Esophagus squamous epithelium (tissue), 5 donors: Measurements from ENCODE around the gene OPN3. TPM values are rescaled to one million over a fixed set of nuclear protein-coding genes. Genes with fewer than 3 reads are reported as not detected.

ENCODE experiments used
- DNase-seq: peaks from one replicate; lab custom pipeline; 2025; lab: John Stamatoyannopoulos, UW
- H3K27ac ChIP-seq, 4 donors: fragments of 200-600 bp; sonication (generic); one replicate each; pipeline ENCODE4 v1.5.1; 2016 to 2019; ENCODE audit warnings: mild to moderate bottlenecking in 1 of 4
- H3K27me3 ChIP-seq, 4 donors: fragments of 200-600 bp; sonication (generic); 1 replicate in 3 of 4; 2 replicates in 1 of 4; pipeline versions ENCODE4 v1.5.1 to v1.6.0; 2017 to 2021; ENCODE audit warnings: antibody characterized with exemption in 1 of 4
- H3K36me3 ChIP-seq, 3 donors: fragments of 200-600 bp; sonication (generic); one replicate each; pipeline ENCODE4 v1.5.1; 2016 to 2019
- H3K4me1 ChIP-seq, 3 donors: fragments of 200-600 bp; sonication (generic); one replicate each; pipeline ENCODE4 v1.5.1; 2017 to 2019
- H3K4me3 ChIP-seq, 4 donors: fragments of 200-600 bp; sonication (generic); 1 replicate in 3 of 4; 2 replicates in 1 of 4; pipeline ENCODE4 v1.5.1; 2016 to 2019; ENCODE audit warnings: mild to moderate bottlenecking in 2 of 4, moderate library complexity in 1 of 4
- H3K9me3 ChIP-seq, 3 donors: fragments of 200-600 bp; sonication (generic); one replicate each; pipeline ENCODE4 v1.5.1; 2016 to 2019
- CTCF ChIP-seq, 6 experiments: fragments of 450-650 bp in 4 of 6; fragments of 200-600 bp in 2 of 6; sonication (generic) in 2 of 6; IDR thresholded peaks; one replicate each; pipeline ENCODE4 v1.5.1; 2016 to 2019; ENCODE audit warnings: antibody characterized with exemption in 6 of 6, mild to moderate bottlenecking in 4 of 6, moderate library complexity in 4 of 6
- POLR2A ChIP-seq, 4 donors: fragments of 450-650 bp; IDR thresholded peaks; one replicate each; pipeline ENCODE4 v1.6.1; 2017; ENCODE audit warnings: antibody characterized with exemption in 4 of 4, mild to moderate bottlenecking in 4 of 4, moderate library complexity in 3 of 4
- WGBS, 2 donors: methylation state at CpG; one replicate each; pipeline ENCODE4 v1.1.5; 2018; 5-methylcytosine and 5-hydroxymethylcytosine counted together
- intact Hi-C: fragments of 100-400 bp; cut with DNase I; formaldehyde crosslinking; loops from one replicate; pipeline ENCODE4 v1.15.0; 2022
- total RNA-seq, 4 donors: library from RNA; depleted of rRNA; stranded (reverse); fragments of >200 nt; gene quantifications; one replicate each; pipeline ENCODE4 v1.1.0, GENCODE V29; 2016
- donor health status: DM: yes; HTN: yes; CAD: no.

The OPN3 gene
- total RNA-seq, 4 donors from 2014 or later = 16.9 to 23.8 (median 21.9) TPM

- Histone ChIP-seq H3K27me3 (no peaks in the 10 kb centered on the region), H3K27ac (peak overlapping the region in 1 of 4 donors; percentile 94), H3K4me3 (no peak overlapping the region), H3K9me3 (no peaks in the 10 kb centered on the region), H3K36me3 (no peaks in the 10 kb centered on the region), H3K4me1 (peaks cover 0 to 37% (median 17%) of the 10 kb centered on the region in 3 donors)
- intact Hi-C loops = no loop called here
- no peak for DNase-seq
- WGBS, 2 donors = 75 to 77% methylated on average over 12 of the region's 12 CpGs
- TF ChIP-seq POLR2A (IDR thresholded peaks at IDR 0.05) (no peak), CTCF (IDR thresholded peaks at IDR 0.05) (no peak)
Observed at GRCh38 chr1:241641773-241642592, 1.8 kb upstream of the OPN3 start.

GRCh38 chr1:241640867-241641622 lies 876 bp upstream of the OPN3 start:
- Histone ChIP-seq H3K27ac (peak overlapping the region; percentile 81 to 94 (median 92)), H3K36me3 (no peaks in the 10 kb centered on the region), H3K9me3 (no peaks in the 10 kb centered on the region), H3K4me1 (peaks cover 0 to 47% (median 17%) of the 10 kb centered on the region in 3 donors), H3K4me3 (peak overlapping the region; percentile 82 to 90 (median 84)), H3K27me3 (no peaks in the 10 kb centered on the region)
- intact Hi-C loops = no loop called here
- WGBS, 2 donors = 76 to 87% methylated on average over 7 to 9 of the region's 9 CpGs
- TF ChIP-seq POLR2A (IDR thresholded peaks at IDR 0.05) (no peak), CTCF (IDR thresholded peaks at IDR 0.05) (no peak)
- DNase-seq = no peak

- DNase-seq = no peak
- 0 to 9% methylated on average over 17 to 20 of the region's 42 CpGs for WGBS, 2 donors
- intact Hi-C loops = no loop called here
- Histone ChIP-seq H3K4me3 (peak overlapping the region; percentile 82 to 90 (median 84)), H3K27me3 (no peaks in the 10 kb centered on the region), H3K9me3 (no peaks in the 10 kb centered on the region), H3K27ac (peak overlapping the region; percentile 89 to 94 (median 92)), H3K4me1 (peaks cover 0 to 48% (median 17%) of the 10 kb centered on the region in 3 donors), H3K36me3 (peaks cover 0 to 10% (median 0%) of the 10 kb centered on the region in 3 donors)
- TF ChIP-seq POLR2A (IDR thresholded peaks at IDR 0.05) (no peak), CTCF (IDR thresholded peaks at IDR 0.05) (no peak)
Observed at GRCh38 chr1:241639623-241640148, 483 bp downstream of the OPN3 start.

- Histone ChIP-seq H3K4me1 (peaks cover 0 to 48% (median 17%) of the 10 kb centered on the region in 3 donors), H3K27me3 (no peaks in the 10 kb centered on the region), H3K27ac (peak overlapping the region; percentile 89 to 94 (median 92)), H3K36me3 (peaks cover 0 to 16% (median 0%) of the 10 kb centered on the region in 3 donors), H3K4me3 (peak overlapping the region; percentile 82 to 90 (median 84)), H3K9me3 (no peaks in the 10 kb centered on the region)
- TF ChIP-seq CTCF (IDR thresholded peaks at IDR 0.05) (no peak), POLR2A (IDR thresholded peaks at IDR 0.05) (no peak)
- intact Hi-C loops = no loop called here
- WGBS, 2 donors = 10 to 14% methylated on average over 9 to 11 of the region's 11 CpGs
- DNase-seq = no peak
Observed at GRCh38 chr1:241638909-241639622, 1.1 kb downstream of the OPN3 start.
